MM.1S (cell line): ENCODE results near the gene ADGRL3.

ENCODE experiments used
- DNase-seq: peaks from one replicate; pipeline ENCODE4 v3.0.0-alpha.2; 2015
- H2AFZ ChIP-seq: fragments of 300-600 bp; sonication (generic); 2 replicates; pipeline ENCODE4 v1.6.0; 2016; ENCODE audit warnings: antibody characterized with exemption, low read length
- H3F3A ChIP-seq: fragments of 300-600 bp; sonication (generic); 2 replicates; pipeline ENCODE4 v1.6.1; 2016; ENCODE audit warnings: mild to moderate bottlenecking, antibody characterized with exemption, low read length, moderate library complexity, mixed read lengths; ENCODE audit not compliant: insufficient read depth
- H3K27ac ChIP-seq: fragments of 300-600 bp; sonication (generic); 2 replicates; pipeline ENCODE4 v1.5.1; 2016; ENCODE audit warnings: mild to moderate bottlenecking, low read length
- H3K27me3 ChIP-seq: fragments of 300-600 bp; sonication (generic); replicated peaks from 2 replicates; pipeline ENCODE4 v1.6.0; 2016; ENCODE audit warnings: low read length; ENCODE audit not compliant: insufficient read depth
- H3K36me3 ChIP-seq: fragments of 300-600 bp; sonication (generic); replicated peaks from 2 replicates; pipeline ENCODE4 v1.6.1; 2016; ENCODE audit warnings: mild to moderate bottlenecking, low read length, mixed read lengths; ENCODE audit not compliant: insufficient read depth
- H3K4me1 ChIP-seq: fragments of 300-600 bp; sonication (generic); 2 replicates; pipeline ENCODE4 v1.6.1; 2016; ENCODE audit warnings: low read length, mixed read lengths
- H3K4me2 ChIP-seq: fragments of 300-600 bp; sonication (generic); 2 replicates; pipeline ENCODE4 v1.6.0; 2016; ENCODE audit warnings: low read depth, low read length
- H3K4me3 ChIP-seq: fragments of 300-600 bp; sonication (generic); 2 replicates; pipeline ENCODE4 v1.5.1; 2016; ENCODE audit warnings: low read length, mixed read lengths
- H3K79me2 ChIP-seq: fragments of 300-600 bp; sonication (generic); 2 replicates; pipeline ENCODE4 v1.6.1; 2016; ENCODE audit warnings: mixed run types, low read length, mixed read lengths
- H3K9ac ChIP-seq: fragments of 300-600 bp; sonication (generic); 2 replicates; pipeline ENCODE4 v1.6.1; 2016; ENCODE audit warnings: low read length, mixed read lengths
- H3K9me2 ChIP-seq: fragments of 300-600 bp; sonication (generic); replicated peaks from 2 replicates; pipeline ENCODE4 v1.6.1; 2016; ENCODE audit warnings: mild to moderate bottlenecking, low read length, mixed read lengths; ENCODE audit not compliant: insufficient read depth
- H3K9me3 ChIP-seq: fragments of 300-600 bp; sonication (generic); replicated peaks from 2 replicates; pipeline ENCODE4 v1.6.1; 2016; ENCODE audit warnings: mild to moderate bottlenecking, low read length, mixed read lengths; ENCODE audit not compliant: insufficient read depth
- H4K20me1 ChIP-seq: fragments of 300-600 bp; sonication (generic); 2 replicates; pipeline ENCODE4 v1.6.1; 2016; ENCODE audit warnings: mild to moderate bottlenecking, low read length, moderate library complexity, mixed read lengths; ENCODE audit not compliant: insufficient read depth
- CTCF ChIP-seq: fragments of 300-600 bp; sonication (generic); IDR thresholded peaks from 2 replicates; pipeline ENCODE4 v1.5.1; 2016; ENCODE audit warnings: antibody characterized with exemption, low read length, mixed read lengths
- EZH2 ChIP-seq: fragments of 300-600 bp; sonication (generic); optimal IDR thresholded peaks from 2 replicates; pipeline ENCODE3; 2017; ENCODE audit warnings: low read depth, mild to moderate bottlenecking, antibody characterized with exemption, low read length, mixed read lengths
- EZH2phosphoT487 ChIP-seq: fragments of 300-600 bp; sonication (generic); IDR thresholded peaks from 2 replicates; pipeline ENCODE4 v1.6.1; 2018; ENCODE audit warnings: antibody characterized with exemption, low read length

Gene ADGRL3

DNA sequence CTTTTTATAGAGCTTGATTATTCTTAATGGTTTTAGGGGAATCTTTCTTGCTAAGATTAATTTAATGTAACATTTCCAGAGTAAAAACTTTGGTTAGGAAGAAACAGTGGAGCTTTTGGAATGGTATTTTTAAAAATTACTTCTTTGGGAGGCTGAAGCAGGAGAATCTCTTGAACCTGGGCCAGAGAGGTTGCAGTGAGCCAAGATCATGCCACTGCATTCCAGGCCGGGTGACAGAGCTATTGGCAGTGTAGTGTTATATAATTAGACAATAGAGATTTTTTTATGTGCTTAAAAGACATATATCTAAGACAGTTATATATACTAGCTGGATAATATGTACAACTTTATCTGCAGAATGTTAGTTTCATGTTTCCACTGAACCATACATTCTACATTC lies 585.6 kb downstream of the ADGRL3 start:
- Histone ChIP-seq H3K4me3 (no peak overlapping the region), H3K9me2 (no peaks in the 10 kb centered on the region), H3K27me3 (no peaks in the 10 kb centered on the region), H3K4me2 (no peak overlapping the region), H3K36me3 (no peaks in the 10 kb centered on the region), H2AFZ (no peak overlapping the region), H3K9ac (no peak overlapping the region), H3F3A (no peaks in the 10 kb centered on the region), H3K4me1 (no peaks in the 10 kb centered on the region), H3K9me3 (no peaks in the 10 kb centered on the region), H3K27ac (no peak overlapping the region), H3K79me2 (no peaks in the 10 kb centered on the region), H4K20me1 (no peaks in the 10 kb centered on the region)
- no peak for TF ChIP-seq EZH2phosphoT487
- no peak for TF ChIP-seq CTCF
- no peak for TF ChIP-seq EZH2
- no peak for DNase-seq

DNA sequence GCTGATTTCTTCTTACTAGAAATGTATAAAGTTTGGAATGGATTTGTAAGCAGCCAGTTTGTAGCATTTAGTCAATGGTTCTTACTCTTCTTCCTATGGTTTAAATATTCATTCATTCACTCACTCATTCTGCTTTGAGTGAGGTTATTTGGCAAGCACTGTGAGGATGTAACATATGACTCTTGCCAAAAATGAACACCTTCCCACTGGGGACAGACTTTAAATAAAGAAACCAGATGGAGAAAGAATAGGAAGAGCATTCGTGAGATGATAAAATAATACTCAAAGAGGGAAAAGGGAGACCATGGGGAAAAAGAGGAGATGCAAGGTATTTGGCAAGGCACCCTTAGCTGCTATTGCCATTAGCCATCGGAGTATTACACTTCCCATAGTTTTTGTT lies 586.1 kb downstream of the ADGRL3 start:
- H4K20me1 ChIP-seq, result no peaks in the 10 kb centered on the region

DNA sequence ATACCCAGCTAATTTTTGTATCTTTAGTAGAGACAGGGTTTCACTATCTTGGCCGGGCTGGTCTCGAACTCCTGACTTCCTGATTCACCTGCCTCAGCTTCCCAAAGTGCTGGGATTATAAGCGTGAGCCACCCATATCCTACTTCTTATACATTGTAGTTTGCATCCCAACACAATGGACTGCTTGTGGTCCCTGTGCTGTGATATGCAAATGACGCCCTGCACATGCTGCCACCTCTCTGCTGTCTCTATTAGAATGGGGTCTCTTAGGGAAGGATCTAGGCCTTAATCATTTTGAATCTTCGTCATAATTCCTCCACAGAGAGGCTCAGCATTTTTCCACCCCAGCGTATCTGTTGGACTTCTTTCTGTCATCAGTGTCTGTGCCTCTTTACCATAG lies 595.9 kb downstream of the ADGRL3 start:
- Histone ChIP-seq H4K20me1 (no peaks in the 10 kb centered on the region), H3K9me2 (no peaks in the 10 kb centered on the region), H3K4me1 (no peaks in the 10 kb centered on the region), H2AFZ (no peak overlapping the region), H3K4me2 (no peak overlapping the region), H3K36me3 (no peaks in the 10 kb centered on the region), H3K9ac (no peak overlapping the region), H3F3A (no peaks in the 10 kb centered on the region), H3K27me3 (no peaks in the 10 kb centered on the region), H3K4me3 (no peak overlapping the region), H3K9me3 (no peaks in the 10 kb centered on the region), H3K79me2 (no peaks in the 10 kb centered on the region), H3K27ac (no peak overlapping the region)
- TF ChIP-seq CTCF (no peak), EZH2phosphoT487 (no peak), EZH2 (no peak)
- DNase-seq, result no peak

More for the DNA sequence above, 586.1 kb downstream of the ADGRL3 start:
- TF ChIP-seq CTCF (no peak), EZH2phosphoT487 (no peak), EZH2 (no peak)
- H2AFZ ChIP-seq, result no peak overlapping the region
- no peak overlapping the region for H3K4me2 ChIP-seq
- no peaks in the 10 kb centered on the region for H3K79me2 ChIP-seq
- no peaks in the 10 kb centered on the region for H3K27me3 ChIP-seq
- H3K4me3 ChIP-seq, result no peak overlapping the region
- no peaks in the 10 kb centered on the region for H3K36me3 ChIP-seq
- H3K4me1 ChIP-seq, result no peaks in the 10 kb centered on the region
- no peak overlapping the region for H3K27ac ChIP-seq
- no peaks in the 10 kb centered on the region for H3K9me3 ChIP-seq
- H3K9me2 ChIP-seq, result no peaks in the 10 kb centered on the region
- no peaks in the 10 kb centered on the region for H3F3A ChIP-seq
- H3K9ac ChIP-seq, result no peak overlapping the region
- no peak for DNase-seq

DNA sequence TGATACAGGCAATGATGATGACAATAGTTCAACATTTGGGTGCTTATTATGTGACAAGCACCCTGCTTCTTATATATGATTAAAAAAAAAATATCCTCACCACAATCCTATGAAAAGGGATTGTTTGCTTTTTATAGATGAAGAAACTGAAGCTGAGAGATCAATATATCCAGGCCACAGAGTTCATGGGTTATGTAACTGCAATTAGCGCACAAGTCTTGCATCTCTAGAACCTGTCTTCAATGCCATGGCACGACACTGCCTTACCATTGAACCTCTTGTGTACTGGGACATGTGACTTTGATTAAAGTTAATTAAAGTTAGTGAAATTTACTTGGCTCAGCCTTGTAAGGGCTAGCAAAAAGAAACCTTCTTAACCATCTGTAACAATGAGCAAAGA lies 599.7 kb downstream of the ADGRL3 start:
- H3K79me2 ChIP-seq, result no peaks in the 10 kb centered on the region
- no peaks in the 10 kb centered on the region for H3K4me1 ChIP-seq
- H3K27ac ChIP-seq, result no peak overlapping the region
- TF ChIP-seq CTCF (no peak), EZH2 (no peak), EZH2phosphoT487 (no peak)
- H3F3A ChIP-seq, result no peaks in the 10 kb centered on the region
- H2AFZ ChIP-seq, result no peak overlapping the region
- H4K20me1 ChIP-seq, result no peaks in the 10 kb centered on the region
- H3K9me3 ChIP-seq, result no peaks in the 10 kb centered on the region
- H3K9me2 ChIP-seq, result no peaks in the 10 kb centered on the region
- DNase-seq, result no peak
- H3K4me2 ChIP-seq, result no peak overlapping the region
- no peak overlapping the region for H3K4me3 ChIP-seq
- H3K36me3 ChIP-seq, result no peaks in the 10 kb centered on the region
- H3K9ac ChIP-seq, result no peak overlapping the region
- no peaks in the 10 kb centered on the region for H3K27me3 ChIP-seq
